RKO (cell line): Measurements from ENCODE around the gene TLE2.

Experiments used
- DNase-seq: peaks from one replicate; pipeline ENCODE4 v3.0.0-alpha.2; 2016; ENCODE audit warnings: low spot score

The TLE2 gene

DNA sequence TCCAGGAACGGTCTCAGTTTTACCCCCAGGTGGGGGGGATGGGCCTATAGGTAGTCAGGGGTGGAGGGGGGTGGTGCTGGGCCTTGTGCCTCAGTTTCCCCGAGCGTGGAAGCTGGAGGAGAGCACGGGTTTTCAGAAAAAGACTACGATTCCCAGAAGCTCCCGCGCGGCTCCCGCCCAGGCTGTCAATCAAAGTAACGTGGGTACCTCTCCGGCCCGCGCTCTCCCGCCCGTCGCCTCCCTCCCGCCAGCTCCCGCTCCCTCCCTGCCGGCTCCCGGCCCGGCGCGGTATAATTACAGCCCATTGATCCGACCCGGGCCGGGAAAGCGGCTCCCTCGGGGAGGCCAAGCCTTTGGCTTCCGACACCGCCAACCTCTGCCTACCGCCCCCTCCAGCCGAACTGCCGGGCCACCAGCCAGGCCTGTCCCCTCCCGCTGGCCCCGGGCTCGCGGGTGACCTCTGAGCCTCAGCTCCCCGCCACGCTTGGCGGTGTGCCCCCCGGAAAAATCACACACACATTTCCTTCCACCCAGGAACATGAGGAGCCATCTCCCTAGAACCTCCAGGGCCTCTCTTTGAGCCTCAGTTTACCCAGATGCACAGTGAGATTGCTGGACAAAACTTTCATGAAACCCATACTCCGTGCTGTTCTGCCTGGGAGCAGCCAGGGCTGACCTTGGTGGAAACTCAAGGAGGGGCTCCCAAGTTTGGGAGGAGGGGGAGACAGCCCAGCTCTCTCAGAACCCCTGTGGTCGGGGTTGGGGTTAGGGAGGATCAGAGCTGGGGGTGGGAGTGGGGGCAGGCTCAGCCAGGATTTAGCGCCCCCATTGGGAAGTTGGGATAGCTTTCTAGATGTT lies 7.3 kb upstream of the TLE2 start:
- DNase-seq: peak; percentile 94

DNA sequence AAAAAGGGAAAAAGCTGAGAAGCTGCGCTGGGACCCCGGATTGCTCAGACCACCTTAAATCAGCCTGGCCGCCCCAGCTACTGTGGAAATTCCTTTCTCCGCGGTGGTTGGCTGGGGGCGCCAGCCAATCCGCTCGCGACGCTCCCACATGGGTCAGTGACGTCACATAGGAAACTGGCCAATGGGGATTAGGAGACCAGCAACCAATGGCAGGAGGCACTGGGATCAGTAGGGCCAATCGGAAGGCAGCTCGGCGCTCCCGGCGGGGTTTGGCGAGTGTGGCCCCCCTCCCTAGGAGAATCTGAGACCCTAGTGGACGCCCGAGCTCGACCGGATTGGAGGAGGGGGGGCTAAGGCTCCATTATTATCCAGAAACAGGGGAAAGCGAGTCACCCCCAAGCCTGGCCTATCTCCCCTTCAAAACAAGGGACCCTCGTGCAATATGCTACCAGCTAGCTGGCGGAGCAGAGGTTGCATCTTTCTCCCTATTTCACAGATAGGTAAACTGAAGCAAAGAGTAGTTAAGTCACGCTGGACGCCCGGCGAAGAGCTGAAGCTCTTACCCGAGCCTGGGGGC lies 6.5 kb upstream of the TLE2 start:
- DNase-seq: peak; percentile 97

DNA sequence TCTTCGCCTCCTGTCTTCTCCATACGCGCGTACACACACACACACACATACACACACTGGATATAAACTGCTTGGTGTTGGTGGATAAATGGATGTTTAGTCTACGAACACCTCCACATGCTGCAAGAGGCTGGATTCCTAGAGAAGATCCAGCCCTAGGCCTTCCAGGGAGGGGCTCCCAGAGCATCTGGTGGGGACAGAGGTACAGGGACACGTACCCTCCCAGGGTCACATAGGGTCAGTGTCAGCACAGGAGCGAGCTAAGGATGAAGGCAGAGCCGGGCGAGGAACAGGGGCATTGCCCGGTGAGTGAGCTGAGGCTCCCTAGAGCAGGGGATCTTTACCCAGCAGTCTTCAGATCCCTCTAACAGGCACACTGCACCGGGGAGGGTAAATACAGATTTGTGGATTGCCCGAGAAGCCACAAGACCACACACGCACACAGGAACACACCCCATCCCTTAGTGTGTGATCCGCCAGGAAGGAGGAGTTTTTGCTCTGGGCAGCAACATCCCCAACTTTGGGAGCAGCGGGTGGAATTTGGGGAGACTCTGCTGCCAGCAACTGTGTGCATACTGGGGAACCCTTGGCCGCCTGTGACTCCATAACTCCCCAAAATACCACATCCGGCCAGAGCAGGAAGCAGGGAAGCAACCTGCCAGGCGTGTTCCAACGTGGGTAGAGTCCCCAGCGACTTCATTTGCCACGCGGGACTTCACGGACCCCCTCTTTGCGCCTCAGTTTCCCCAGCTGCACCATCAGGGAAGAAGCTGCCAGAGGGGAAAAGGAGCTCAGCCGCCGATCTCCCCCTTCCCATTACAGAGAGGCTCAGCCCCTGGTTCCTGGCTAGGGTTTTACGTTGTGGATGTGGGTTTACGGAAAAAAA lies 5.8 kb upstream of the TLE2 start:
- DNase-seq: peak; percentile 78

DNA sequence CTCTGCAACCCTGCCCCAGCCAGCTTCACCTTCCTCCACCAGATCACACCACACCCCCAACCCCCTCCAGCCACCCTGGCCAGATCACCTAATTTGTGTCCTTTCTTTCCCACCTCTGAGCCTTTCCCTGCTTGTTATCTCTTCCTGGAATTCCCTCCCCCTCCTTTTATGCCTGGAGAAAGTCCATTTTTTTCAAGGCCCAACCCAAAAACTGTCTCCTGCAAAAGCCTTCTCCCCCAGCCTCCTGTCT lies 5.3 kb upstream of the TLE2 start:
- DNase-seq: no peak

DNA sequence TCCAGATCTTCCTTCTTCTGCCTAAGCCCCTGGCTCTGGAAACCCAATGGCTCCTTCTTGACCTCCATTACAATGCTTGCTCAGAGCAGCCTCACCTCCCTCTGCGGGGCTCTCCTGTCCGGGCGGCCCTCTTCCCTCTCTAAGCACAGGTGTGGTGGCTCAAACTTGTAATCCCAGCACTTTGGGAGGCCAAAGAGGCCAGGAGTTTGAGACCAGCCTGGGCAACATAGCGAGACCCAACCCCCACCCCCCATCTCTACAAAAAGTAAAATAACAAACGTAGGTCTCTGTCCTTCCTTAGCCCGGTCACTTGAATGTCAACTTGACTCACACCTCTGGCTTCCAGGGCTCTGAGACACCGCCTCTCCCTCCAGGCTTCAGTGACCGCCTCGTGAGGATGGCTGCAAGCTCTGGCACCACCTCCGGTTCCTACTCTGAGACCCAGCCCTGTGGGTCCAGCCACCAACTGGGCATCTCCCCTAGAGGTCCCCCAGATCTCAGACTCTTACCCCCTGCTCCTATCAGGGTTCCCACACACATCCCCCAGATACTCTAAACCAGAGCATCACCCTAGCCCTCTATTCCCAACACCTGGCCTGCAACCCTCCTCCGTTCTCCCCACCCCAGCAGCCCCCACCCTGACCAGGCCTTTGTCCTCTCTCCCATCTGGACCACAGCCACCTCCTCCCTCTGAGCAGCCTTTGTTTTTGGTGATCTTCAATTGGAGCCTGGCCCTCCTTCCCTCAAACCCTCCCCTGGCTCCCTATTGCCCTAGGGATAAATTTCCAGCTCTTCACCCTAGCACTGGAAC lies 4.7 kb upstream of the TLE2 start:
- peak; percentile 34 for DNase-seq

DNA sequence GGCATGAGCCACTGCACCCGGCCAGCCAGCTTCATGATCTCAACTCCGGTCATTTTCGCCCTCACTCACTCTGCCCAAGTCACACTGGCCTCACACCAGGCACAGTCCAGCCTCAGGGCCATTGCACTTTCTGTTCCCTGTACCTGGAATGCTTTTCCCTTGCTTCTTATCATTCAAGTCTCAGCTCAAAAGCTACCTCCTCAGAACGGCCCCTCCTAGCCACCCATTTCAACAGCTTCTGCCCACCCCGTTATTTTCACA lies 2.5 kb upstream of the TLE2 start:
- no peak for DNase-seq

DNA sequence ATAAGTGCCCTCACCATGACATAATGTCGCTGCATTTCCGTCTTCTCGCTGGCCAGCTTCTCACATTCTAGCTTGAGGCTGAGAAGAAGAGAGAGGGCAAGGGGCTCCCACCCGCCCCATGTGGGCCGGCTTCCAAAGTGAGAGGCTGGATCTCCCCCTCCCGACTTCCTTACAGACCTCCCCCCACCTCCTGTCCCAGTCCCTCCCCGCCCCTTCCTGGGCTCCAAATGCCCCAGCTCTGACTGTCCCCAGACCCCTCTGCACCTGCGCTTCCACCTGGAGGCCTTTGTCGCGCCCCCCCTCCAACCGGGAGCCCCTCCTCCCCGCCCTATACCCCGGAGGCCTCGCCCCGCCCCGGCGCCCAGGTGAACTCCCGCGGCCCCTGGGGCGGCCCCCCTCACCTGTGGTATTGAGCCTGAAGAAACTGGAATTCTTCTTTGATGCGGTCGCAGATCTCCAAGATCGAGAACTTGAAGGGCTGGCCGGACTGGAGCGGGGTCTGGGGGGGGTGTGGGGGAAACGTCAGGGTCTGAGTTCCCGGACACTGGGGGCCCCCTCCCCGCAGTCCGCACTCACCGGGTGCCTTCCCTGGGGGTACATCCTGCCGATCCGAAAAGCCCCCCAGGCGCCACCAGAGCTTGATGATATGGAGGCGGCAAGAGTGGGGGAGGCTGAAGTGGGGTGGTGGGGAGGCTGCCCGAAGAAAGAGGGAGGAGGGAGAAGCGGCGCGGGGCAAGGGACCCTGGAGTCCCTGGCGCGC lies 595 bp downstream of the TLE2 start:
- no peak for DNase-seq

DNA sequence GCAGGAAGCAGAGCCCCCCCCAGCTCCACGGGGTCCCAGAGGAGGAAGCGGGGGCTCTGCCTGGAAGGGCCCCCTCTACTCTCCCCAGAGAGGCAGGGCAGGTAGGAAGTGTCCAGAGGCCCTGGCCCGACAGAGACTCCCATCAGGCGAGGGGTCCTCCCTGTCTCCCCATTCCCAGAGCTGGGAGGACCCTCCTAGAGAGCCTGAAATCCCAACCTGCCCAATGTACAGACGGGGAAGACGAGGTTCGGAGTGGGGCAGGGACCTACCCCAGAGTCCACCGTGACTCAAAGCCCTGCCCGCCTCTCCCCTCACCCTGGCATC lies 1.1 kb downstream of the TLE2 start:
- no peak for DNase-seq

DNA sequence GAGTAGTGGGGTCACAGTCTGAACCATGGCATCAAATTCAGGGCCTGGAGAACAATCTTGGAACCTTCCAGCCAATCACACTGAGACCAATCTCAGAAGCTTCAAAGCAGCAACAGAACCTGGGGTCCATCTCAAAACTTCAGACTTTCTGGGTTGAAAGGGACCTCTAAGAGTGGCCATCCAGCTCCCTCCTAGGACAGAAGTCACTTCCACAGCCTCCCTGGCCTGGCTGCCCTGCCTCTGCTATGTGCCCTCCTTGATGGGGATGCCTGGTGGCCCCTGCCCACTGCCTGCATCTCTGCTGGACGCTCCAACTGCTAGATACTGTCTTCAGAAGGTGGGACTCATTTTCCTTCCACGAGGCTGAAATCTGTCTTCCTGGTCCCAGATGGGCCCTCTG lies 1.8 kb downstream of the TLE2 start:
- DNase-seq: no peak

DNA sequence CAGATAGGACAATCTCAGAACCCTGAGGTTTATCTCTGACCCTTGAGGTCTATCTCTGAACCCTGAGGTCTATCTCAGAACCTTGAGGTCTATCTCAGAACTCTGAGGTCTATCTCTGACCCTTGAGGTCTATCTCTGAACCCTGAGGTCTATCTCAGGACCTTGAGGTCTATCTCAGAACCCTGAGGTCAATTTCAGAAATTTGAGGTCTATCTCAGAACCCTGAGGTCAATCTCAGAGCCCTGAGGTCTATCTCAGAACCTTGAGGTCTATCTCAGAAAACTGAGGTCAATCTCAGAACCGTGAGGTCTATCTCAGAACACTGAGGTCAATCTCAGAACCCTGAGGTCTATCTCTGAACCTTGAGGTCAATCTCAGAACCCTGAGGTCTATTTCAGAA lies 2.3 kb downstream of the TLE2 start:
- no peak for DNase-seq

DNA sequence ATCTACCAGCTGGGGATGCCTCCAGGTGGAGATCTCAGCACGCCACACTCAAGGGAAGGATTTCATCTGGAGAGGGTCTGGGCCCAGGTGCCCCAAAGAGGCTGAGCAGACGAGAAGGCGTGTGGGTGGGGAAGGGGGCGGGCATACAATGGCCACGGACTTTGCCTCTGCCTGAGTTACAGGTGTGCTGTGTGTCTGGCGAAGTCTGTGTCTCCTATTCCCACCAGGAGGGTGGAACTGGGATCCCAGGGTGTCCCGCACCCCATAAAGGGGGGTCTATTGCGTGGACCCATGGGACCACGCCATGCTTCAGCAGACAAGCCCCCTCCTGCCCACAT lies 3.6 kb downstream of the TLE2 start:
- no peak for DNase-seq

DNA sequence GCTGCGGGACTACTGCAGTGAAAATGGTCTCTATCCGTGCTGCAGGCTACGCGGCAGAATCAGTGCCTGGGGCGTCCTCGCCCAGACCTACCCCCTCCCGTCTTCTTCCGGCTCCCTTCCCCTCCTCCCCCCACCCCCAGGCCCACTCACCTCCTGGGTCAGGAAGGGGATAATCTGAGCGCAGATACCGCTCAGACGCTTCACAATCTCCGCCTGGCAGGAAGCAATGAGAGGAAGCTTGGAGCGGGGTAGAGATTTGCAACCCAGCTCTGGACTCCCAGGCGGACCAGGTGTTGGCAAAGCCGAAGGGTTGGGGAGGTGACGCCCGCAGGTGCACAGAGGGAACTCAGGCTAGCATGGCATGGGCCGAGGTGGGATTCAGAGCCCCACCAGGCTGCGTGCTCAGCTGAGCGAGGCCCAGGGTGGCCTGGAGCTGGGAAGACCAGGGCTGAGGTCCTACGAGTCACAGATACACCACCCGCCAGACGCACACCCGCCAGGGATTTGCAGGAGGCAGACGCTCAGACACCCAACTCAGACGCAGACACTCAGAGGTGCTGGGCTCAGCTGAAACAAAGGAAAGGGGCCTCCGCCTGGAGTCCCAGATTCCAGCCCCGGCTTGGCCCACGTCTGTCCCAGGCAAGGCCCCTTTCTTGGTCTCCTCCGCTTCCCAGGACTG lies 4.1 kb downstream of the TLE2 start:
- no peak for DNase-seq

DNA sequence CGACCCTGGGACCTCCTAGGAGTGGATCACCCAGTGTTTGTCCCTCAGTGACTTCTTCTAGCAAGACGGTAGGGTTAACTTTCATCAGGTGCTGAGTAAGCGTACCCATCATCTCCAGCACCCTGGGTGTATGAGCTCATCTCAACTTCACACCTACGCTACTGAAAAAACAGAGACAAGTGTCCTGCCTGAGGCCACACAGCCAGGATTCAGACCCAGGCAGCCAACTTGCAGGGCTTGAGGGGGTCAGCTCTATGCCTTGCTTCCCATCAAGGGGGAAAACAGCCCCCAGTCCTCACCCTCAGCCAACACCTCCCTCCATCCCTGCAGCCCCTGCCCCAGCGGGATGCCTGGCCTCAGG lies 4.6 kb downstream of the TLE2 start:
- DNase-seq: no peak

DNA sequence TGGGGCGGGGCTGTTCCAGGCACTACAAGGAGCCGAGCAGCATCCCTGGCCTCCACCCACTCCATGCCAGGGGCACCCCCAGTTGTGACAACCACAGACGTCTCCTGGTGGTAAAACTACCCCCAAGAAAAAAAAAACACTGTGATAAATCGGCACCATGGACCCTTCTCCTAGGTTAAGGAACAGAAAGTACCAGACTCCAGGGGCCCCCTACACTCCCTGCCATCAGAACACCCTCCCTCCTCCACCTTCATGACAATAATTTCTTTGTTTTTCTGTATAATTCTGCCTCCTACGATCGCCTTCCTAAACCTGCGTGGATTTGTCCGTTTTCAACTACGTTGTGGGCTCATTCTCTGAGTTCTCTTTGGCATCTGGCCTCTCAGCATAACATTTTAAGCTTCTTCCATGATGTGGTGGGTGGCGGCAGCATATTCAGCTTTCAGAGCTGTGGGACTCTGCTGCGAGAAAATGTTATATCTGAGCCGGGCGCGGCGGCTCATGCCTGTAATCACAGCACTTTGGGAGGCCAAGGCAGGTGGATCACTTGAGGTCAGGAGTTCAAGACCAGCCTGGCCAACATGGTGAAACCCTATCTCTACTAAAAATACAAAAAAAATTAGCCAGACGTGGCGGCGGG lies 8.6 kb downstream of the TLE2 start:
- DNase-seq: no peak

DNA sequence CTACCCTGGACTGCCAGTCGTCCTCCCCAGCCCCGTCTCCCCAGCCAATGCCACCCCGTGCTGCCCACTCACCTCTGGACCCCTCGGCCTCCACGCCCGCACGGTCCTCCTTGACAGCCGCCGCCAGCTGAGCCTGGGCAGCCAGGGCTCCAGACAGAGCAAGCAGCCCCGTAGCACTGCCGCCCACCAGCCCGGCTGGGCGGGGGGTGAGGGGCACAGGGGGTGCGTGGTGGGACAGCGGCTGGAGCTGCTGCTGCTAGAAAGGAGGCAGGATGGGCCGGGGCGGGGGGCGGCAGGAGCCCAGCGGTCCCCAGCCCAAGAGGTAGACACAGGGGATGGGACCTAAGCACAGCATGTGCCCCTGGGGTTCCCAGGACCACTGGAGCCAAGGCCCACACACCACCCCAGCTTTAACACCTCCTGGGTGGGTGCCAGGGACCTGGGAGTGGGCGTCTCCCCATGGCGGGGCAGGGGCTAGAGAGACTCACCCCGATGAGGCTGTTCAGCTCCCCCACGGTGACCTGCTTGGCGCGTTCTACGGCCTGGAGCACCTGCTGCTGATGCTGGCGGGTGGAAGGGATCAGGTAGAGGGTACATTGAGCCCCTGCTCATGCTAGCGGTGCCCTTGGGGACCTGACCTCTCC lies 9.7 kb downstream of the TLE2 start:
- DNase-seq: no peak

DNA sequence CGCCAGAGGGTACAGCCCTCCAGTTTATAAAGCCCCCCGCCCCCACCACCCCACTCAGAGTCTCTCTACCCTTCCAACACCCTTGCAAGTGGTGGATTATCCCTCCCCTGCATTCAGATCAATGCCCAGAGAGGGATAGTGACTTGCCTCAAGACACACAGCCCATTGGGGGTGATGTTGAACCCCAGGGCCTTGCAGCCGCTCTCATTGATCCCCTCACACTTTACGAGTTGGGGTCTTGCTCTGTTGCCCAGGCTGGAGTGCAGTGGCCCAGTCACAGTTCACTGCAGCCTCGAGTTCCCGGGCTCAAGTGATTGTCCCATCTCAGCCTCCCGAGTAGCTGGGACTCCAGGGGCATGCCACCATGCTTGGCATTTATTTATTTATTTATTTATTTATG lies 11.2 kb downstream of the TLE2 start:
- DNase-seq: no peak

DNA sequence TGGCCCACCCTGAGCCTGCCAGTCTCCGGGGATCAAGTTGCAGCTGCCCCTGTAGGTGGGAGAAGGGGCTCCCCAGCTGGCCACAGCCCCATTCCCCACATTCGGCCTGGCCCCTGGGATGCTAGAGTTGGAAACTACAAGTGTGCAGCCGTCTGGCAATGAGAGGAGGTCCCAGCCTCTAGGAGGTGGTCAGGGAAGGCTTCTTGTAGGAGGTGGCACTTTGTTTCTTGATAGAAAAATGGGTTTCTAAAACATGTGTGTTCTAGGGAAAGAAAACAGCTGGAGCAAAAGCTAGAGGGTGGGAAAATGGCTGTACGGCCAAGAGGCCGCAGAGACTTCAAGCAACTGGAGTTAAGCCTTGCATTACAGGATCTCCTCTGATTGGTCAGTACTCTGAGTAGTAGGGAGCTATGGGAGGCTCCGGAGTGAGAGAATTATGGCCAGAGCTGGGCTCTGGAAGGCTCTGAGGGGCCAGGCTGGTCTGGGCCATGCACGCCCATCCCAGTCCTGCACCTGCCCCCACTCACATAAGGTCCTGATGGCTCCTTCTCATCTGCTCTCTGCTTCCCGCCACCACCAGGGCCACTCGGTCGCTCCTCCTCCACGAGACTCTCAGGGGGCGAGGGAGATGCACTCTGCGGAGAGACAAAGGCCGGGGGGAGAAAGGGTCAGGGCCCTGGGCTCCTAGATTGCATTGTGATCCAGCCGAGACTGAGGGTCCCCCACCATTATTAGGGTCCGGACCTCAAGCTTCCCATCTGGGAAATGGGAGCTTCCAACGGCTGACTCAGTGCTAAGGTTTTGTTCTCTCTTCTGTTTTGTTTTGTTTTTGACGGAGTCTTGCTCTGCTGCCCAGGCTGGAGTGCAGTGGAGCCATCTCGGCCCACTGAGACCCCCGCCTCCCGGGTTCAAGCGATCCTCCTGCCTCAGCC lies 13.7 kb downstream of the TLE2 start:
- DNase-seq: no peak

DNA sequence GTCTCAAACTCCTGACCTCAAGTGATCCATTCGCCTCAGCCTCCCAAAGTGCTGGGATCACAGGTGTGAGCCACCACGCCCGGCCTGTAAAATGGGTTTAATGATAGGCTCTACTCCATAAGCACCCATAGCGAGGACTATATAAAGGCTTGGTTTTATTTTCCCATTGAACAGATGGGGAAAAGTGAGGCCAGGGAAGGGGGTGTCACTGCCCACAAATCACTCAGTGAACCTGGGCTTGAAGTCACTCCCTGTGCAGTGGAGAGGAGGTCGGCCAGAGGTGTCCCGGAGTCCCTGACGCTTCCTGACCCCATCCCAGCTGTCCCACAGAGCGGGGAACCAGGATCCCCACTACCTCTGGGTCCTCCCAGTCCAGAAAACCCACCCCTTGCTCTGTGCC lies 14.9 kb downstream of the TLE2 start:
- DNase-seq: no peak

DNA sequence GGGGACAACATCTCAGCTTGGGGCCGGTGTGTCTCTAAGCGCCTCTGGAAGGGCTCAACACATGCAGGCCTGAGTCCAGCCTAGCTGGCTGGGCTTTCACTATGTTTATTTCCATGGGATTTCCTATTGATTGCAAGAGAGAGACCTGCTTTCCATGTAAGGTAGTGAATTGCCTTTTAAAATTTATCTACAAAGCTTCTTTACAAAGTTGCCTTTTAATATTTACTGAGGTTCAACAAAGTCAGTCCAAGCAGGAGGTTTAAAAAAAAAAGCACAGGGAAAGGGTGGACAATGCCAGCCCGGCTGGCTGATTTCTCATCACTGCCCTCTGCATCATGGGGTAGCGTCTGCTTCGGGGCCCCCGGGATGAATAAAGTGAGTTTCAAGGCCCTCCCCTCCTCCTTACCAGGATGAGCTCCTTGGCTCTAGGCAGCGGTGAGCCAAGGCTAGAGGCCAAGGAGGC lies 15.8 kb downstream of the TLE2 start:
- no peak for DNase-seq
